BLaER1 treated with 17β-estradiol and CSF1 and Interleukin-3, amounts not matched to agents 10 nM and 100 nM (cell line): ENCODE measurements around the gene DPPA3.

Experiments
- H3K27ac ChIP-seq, 11 experiments: shearing (Covaris generic); formaldehyde crosslinking; 2 replicates each; pipeline ENCODE4 v1.8.1; 2022
- H3K27me3 ChIP-seq, 11 experiments: shearing (Covaris generic); formaldehyde crosslinking; 2 replicates each; pipeline ENCODE4 v1.8.1; 2022
- H3K36me3 ChIP-seq, 11 experiments: shearing (Covaris generic); formaldehyde crosslinking; 2 replicates each; pipeline ENCODE4 v1.8.1; 2022
- H3K4me1 ChIP-seq, 10 experiments: shearing (Covaris generic); formaldehyde crosslinking; 2 replicates each; pipeline ENCODE4 v1.8.1; 2022
- H3K4me2 ChIP-seq, 11 experiments: shearing (Covaris generic); formaldehyde crosslinking; 2 replicates each; pipeline ENCODE4 v1.8.1; 2022
- H3K4me3 ChIP-seq, 10 experiments: shearing (Covaris generic); formaldehyde crosslinking; 2 replicates each; pipeline ENCODE4 v1.8.1; 2022
- H3K9ac ChIP-seq, 11 experiments: shearing (Covaris generic); formaldehyde crosslinking; 2 replicates each; pipeline ENCODE4 v1.8.1; 2022
- H3K9me3 ChIP-seq, 11 experiments: shearing (Covaris generic); formaldehyde crosslinking; replicated peaks in 1 of 11; 2 replicates each; pipeline ENCODE4 v1.8.1; 2022
- H4K20me1 ChIP-seq, 11 experiments: shearing (Covaris generic); formaldehyde crosslinking; 2 replicates each; pipeline ENCODE4 v1.8.1; 2022
- Cebpa-rat ChIP-seq, 11 experiments: shearing (Covaris generic); IDR thresholded peaks; 2 replicates each; pipeline ENCODE4 v1.8.1; 2022

The DPPA3 gene

DNA sequence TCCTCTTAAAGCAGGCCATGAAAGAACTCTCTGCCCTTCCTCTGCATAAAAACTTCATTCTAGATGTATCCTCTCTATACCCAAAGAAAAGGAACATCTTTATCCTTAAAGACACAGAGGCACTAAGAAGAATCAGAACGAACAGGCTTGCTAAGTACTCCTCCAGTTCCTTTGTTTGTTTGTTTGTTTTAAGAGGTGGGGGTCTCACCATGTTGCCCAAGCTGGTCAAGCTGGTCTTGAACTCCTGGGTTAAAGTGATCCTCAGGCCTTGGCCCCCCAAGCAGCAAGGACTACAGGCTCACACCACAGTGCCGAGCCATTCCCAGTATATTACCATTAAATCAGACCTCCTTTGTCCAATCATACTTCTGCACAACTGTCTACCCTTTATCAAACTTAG is 29.7 kb upstream of the DPPA3 start:
- no peak overlapping the region for H3K27ac ChIP-seq
- peaks cover 4 to 26% (median 18%) of the 10 kb centered on the region in 10 experiments; a peak in 17 of 20 replicates for H3K4me1 ChIP-seq
- no peaks in the 10 kb centered on the region for H4K20me1 ChIP-seq
- no peak overlapping the region for H3K4me3 ChIP-seq
- no peak for TF ChIP-seq Cebpa-rat (IDR thresholded peaks at IDR 0.05)
- H3K9me3 ChIP-seq, result no peaks in the 10 kb centered on the region
- H3K27me3 ChIP-seq, result no peaks in the 10 kb centered on the region
- H3K36me3 ChIP-seq, result no peaks in the 10 kb centered on the region
- H3K9ac ChIP-seq, result no peak overlapping the region
- no peak overlapping the region for H3K4me2 ChIP-seq

DNA sequence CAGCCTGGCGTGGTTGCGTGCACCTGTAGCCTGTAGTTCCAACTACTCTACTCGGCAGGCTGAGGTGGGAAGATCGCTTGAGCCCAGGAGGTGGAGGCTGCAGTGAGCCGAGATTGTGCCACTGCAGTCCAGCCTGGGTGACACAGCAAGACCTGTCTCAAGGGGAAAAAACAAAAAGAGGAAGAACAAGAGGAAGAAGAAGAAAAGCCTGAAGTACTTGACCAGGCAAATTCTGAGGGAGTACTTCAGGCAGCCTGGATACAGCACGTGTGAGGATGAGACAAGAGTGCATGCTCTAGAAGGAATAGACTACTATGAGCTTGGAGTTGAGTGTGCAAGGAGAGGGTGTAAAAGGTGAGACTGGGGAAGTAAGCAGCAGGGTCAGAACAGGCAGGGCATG is 17.4 kb upstream of the DPPA3 start:
- no peaks in the 10 kb centered on the region for H3K27me3 ChIP-seq
- H3K9ac ChIP-seq, result no peak overlapping the region
- peak overlapping the region in 8 of 11 experiments; percentile 5 to 57 (median 38); a peak in 13 of 22 replicates for H3K4me2 ChIP-seq
- H3K36me3 ChIP-seq, result no peaks in the 10 kb centered on the region
- no peak overlapping the region for H3K27ac ChIP-seq
- peaks cover 15 to 30% (median 19%) of the 10 kb centered on the region in 10 experiments for H3K4me1 ChIP-seq
- no peaks in the 10 kb centered on the region for H4K20me1 ChIP-seq
- TF ChIP-seq Cebpa-rat (IDR thresholded peaks at IDR 0.05), result no peak
- no peak overlapping the region for H3K4me3 ChIP-seq
- H3K9me3 ChIP-seq, result no peaks in the 10 kb centered on the region

DNA sequence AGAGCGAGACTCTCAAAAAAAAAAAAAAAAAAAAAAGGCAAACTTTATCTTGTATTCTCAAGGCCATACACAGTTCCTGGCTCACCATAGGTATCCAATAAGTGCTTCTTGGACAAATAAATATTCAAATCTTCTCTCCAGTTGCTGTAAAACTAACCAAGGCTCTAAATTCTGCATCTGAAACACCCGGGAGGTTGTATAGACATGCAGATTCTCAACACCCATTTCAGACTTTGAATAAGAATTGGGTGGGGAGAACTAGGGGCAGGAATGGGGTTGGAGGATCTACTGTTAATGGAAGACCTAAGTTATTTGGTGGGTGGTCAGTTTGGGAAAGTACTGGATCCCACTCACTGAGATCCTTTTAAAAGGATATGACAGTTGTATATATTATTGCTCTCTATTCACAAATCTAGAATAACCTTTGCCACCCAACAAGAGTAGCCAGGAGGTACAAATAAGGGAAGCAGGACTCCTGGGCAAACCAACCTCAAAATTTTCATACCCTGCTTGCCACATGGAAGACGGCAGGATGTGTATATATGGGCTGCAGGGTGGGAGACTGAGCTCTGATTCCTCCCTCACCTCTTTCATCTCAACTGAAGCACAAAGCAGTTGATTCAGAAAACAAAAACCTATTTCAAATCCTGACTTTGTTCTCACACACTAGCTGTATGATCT is 16.5 kb upstream of the DPPA3 start:
- H3K4me3 ChIP-seq, result no peak overlapping the region
- no peak overlapping the region for H3K27ac ChIP-seq

DNA sequence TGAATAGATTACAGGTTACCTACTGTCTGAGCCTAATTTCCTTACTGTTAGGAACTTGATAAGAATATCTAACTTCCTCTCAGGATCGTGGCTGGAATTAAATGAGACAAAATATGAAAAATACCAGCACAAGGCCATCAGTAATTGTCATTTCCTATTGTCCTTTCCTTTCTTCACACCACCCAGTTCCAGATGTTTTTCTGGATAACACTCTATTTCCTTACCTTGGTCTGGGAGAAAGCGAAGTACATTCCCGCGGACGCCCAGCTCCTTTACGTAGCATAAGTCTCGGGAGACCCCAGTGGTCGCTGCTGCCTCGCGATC is 16.0 kb upstream of the DPPA3 start:
- Histone ChIP-seq H3K4me1 (peaks cover 15 to 30% (median 19%) of the 10 kb centered on the region in 10 experiments), H3K36me3 (no peaks in the 10 kb centered on the region), H3K27ac (no peak overlapping the region), H3K4me2 (peak overlapping the region; percentile 39 to 77 (median 61)), H3K9ac (0 out of 22 replicates have a peak overlapping the region, but pooled peaks of 1 of the 11 experiments have one; percentile 24), H3K9me3 (no peaks in the 10 kb centered on the region), H3K4me3 (peak overlapping the region in 2 of 10 experiments; percentile 10 to 12; a peak in 3 of 20 replicates), H4K20me1 (no peaks in the 10 kb centered on the region), H3K27me3 (no peaks in the 10 kb centered on the region)
- TF ChIP-seq Cebpa-rat (IDR thresholded peaks at IDR 0.05), result no peak

More for the DNA sequence above, 16.5 kb upstream of the DPPA3 start:
- Histone ChIP-seq H3K36me3 (no peaks in the 10 kb centered on the region), H3K4me2 (peak overlapping the region in 10 of 11 experiments; percentile 39 to 77 (median 60); a peak in 12 of 22 replicates), H3K27me3 (no peaks in the 10 kb centered on the region), H4K20me1 (no peaks in the 10 kb centered on the region), H3K9ac (no peak overlapping the region), H3K4me1 (peaks cover 15 to 30% (median 19%) of the 10 kb centered on the region in 10 experiments), H3K9me3 (no peaks in the 10 kb centered on the region)
- TF ChIP-seq Cebpa-rat (IDR thresholded peaks at IDR 0.05), result no peak

DNA sequence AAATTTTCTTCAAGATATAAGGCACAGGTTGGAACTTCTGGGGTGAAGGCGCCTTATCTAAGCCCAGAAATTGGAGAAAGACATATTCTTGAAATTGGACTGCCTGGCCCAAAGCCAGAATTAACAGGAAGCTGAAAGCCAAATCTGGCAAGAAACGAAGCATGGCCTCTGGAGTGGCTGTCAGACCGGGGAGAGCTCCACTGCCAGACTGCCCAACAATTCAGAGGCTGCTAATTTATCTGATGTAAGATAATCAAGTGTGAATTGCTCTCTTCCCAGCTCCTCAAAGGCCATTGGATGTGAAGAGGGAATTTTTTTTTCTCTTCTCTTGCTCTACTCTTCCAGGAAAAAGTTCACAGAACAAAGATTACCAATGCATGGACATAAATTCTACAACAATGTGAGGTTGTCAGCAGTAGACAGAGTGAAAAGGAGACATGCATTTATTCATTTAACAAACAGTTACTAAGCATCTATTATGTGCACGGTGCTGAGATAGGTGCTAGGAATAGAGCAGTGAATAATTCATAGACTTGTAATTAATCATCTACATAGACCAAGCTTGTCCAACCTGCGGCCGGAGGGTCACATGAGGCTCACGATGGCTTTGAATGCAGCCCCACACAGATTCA is 15.6 kb upstream of the DPPA3 start, which contains the start of gene GDF3:
GDF3 (minus strand) TSS at position 210 of the 632 bp plus-strand sequence; CDS start at position 163, 47 bp downstream.
- H3K9me3 ChIP-seq, result no peaks in the 10 kb centered on the region
- H3K4me3 ChIP-seq, result peak within 1 kb of the TSS in 2 of 10 experiments; percentile 10 to 12; a peak in 3 of 20 replicates
- no peaks in the 10 kb centered on the region for H4K20me1 ChIP-seq
- H3K4me1 ChIP-seq, result peaks cover 15 to 30% (median 19%) of the 10 kb centered on the region in 10 experiments
- H3K9ac ChIP-seq, result 0 out of 22 replicates have a peak within 1 kb of the TSS, but pooled peaks of 1 of the 11 experiments have one; percentile 24
- no peak for TF ChIP-seq Cebpa-rat (IDR thresholded peaks at IDR 0.05)
- H3K36me3 ChIP-seq, result no peaks in the 10 kb centered on the region
- H3K4me2 ChIP-seq, result peak within 1 kb of the TSS; percentile 39 to 77 (median 61)
- no peak within 1 kb of the TSS for H3K27ac ChIP-seq
- no peaks in the 10 kb centered on the region for H3K27me3 ChIP-seq

DNA sequence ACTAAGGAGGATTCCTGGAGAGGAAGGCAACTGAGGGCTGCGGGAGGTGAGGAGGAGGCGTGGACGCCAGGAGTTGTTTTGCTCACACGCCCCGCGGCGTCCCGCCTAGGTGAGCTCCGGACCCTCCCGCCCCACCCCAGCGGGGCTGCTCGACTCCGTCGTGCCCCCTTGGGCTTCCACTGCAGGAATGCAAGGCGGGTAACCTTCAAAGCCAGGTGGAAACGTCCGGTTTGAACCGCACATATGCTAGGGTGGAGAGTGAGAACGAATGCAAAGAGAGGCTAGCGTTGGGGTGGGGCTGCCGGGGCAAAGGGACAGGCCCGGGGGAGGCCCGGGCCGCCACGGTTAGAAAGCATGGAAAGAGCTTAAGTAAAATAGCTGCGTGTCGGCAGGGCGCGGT is 5.4 kb upstream of the DPPA3 start:
- TF ChIP-seq Cebpa-rat (IDR thresholded peaks at IDR 0.05), result no peak
- H3K27ac ChIP-seq, result no peak overlapping the region
- H3K9ac ChIP-seq, result no peak overlapping the region
- H3K36me3 ChIP-seq, result no peaks in the 10 kb centered on the region
- no peak overlapping the region for H3K4me3 ChIP-seq
- H4K20me1 ChIP-seq, result no peaks in the 10 kb centered on the region
- H3K4me2 ChIP-seq, result no peak overlapping the region
- H3K4me1 ChIP-seq, result no peaks in the 10 kb centered on the region
- no peaks in the 10 kb centered on the region for H3K27me3 ChIP-seq
- no peaks in the 10 kb centered on the region for H3K9me3 ChIP-seq

DNA sequence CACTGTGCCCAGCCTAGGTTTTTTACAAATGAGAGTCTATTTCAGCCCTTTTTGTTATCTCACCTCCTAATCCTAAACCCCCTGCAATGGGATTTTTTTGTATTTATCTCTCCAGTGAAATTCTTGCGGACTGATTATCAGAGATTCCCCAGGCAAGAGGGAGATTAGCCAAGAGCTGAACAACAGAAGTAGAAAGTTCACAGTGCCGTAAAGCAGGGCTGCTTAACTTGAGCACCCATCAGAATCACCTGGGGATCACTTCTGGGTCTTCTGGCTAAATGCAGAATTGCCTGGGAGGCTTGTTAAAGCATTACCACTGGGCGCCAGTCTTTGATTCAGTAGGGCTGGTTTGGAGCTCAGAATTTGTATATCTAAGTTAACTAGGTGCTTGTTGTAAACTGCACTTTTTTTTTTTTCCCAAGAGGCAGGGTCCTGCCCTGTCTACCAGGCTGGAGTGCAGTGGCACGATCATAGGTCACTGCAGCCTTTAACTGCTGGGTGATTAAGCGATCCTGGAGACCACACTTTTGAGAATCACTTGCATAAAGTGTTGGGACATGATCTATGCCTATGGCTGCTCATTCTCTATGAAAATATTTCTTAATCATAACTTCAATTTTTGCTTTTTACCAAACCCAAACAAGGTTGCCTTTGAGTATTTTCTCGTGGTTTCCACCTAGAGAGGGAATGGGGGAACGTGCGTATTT is 1.1 kb upstream of the DPPA3 start:
- no peak for TF ChIP-seq Cebpa-rat (IDR thresholded peaks at IDR 0.05)
- no peaks in the 10 kb centered on the region for H3K4me1 ChIP-seq
- H3K9ac ChIP-seq, result no peak overlapping the region
- H4K20me1 ChIP-seq, result no peaks in the 10 kb centered on the region
- no peaks in the 10 kb centered on the region for H3K27me3 ChIP-seq
- H3K4me3 ChIP-seq, result no peak overlapping the region
- H3K27ac ChIP-seq, result no peak overlapping the region
- H3K4me2 ChIP-seq, result no peak overlapping the region
- peaks cover 0 to 6% (median 0%) of the 10 kb centered on the region in 11 experiments; a peak in 3 of 22 replicates for H3K9me3 ChIP-seq
- no peaks in the 10 kb centered on the region for H3K36me3 ChIP-seq

DNA sequence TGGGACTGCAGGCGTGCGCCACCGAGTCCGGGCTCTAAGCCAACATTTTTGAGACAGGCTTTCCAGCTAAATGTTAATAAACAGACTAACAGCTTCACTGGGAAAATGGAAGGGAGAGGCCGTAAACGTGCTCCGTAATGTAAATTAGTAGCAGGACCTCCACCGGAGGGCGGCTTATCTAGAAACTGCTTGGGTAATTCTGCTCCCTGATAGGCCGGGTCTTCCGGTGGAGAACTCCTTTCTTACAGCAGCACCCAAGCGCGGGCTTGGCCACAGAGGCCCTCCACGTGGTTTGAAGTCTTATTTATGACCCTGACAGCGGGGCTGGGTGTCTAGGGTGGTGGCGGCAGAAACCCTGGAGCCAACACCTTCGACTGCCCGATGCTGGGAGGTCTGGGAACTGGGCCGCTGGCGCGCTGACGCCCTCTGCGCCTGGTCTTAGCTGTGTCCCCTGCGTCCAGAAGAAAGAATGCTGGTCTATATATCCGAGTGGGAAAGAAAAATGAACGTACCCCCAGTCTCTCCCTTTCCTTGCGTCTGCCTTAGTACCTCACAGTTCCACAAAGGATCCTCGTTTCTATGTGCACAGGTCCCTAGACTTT is 1.7 kb downstream of the DPPA3 start:
- no peaks in the 10 kb centered on the region for H3K27me3 ChIP-seq
- TF ChIP-seq Cebpa-rat (IDR thresholded peaks at IDR 0.05), result no peak
- no peak overlapping the region for H3K27ac ChIP-seq
- no peaks in the 10 kb centered on the region for H4K20me1 ChIP-seq
- H3K9ac ChIP-seq, result no peak overlapping the region
- peaks cover 0 to 1% (median 0%) of the 10 kb centered on the region in 10 experiments; a peak in 3 of 20 replicates for H3K4me1 ChIP-seq
- H3K9me3 ChIP-seq, result peaks cover 0 to 6% (median 0%) of the 10 kb centered on the region in 11 experiments; a peak in 3 of 22 replicates
- no peaks in the 10 kb centered on the region for H3K36me3 ChIP-seq
- H3K4me2 ChIP-seq, result no peak overlapping the region
- no peak overlapping the region for H3K4me3 ChIP-seq

DNA sequence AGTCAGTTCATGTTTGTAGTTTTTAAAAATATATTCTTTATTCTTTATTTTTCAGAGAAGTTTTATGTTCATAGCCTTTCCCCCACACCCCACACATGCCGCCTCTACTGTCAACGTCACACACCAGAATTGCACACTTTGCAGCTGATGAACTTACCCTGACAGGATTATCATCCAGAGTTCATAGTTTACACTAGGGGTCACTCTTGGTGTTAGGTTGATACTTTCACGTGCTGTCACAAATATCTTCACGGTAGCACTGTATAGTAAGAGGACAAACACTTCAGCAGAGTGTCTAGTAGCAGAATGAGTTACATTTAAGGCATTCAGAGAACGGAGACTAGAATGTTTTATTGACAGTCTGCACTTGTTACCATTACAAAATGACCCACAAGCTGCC is 5.1 kb downstream of the DPPA3 start:
- Histone ChIP-seq H3K4me3 (no peak overlapping the region), H3K9ac (no peak overlapping the region), H3K27ac (no peak overlapping the region), H3K4me2 (no peak overlapping the region), H3K27me3 (no peaks in the 10 kb centered on the region), H3K9me3 (peaks cover 0 to 6% (median 0%) of the 10 kb centered on the region in 11 experiments; a peak in 3 of 22 replicates), H3K4me1 (peaks cover 0 to 17% (median 14%) of the 10 kb centered on the region in 10 experiments; a peak in 14 of 20 replicates), H4K20me1 (no peaks in the 10 kb centered on the region), H3K36me3 (no peaks in the 10 kb centered on the region)
- no peak for TF ChIP-seq Cebpa-rat (IDR thresholded peaks at IDR 0.05)
